Suppressor macrophage treated with lipopolysaccharide for 1 hour (primary cell): ENCODE results near the gene OVCA2.

Experiments
- DNase-seq, 3 donors: peaks; one replicate each; pipeline ENCODE4 v3.0.0-alpha.2; 2020 to 2022

The OVCA2 gene

DNA sequence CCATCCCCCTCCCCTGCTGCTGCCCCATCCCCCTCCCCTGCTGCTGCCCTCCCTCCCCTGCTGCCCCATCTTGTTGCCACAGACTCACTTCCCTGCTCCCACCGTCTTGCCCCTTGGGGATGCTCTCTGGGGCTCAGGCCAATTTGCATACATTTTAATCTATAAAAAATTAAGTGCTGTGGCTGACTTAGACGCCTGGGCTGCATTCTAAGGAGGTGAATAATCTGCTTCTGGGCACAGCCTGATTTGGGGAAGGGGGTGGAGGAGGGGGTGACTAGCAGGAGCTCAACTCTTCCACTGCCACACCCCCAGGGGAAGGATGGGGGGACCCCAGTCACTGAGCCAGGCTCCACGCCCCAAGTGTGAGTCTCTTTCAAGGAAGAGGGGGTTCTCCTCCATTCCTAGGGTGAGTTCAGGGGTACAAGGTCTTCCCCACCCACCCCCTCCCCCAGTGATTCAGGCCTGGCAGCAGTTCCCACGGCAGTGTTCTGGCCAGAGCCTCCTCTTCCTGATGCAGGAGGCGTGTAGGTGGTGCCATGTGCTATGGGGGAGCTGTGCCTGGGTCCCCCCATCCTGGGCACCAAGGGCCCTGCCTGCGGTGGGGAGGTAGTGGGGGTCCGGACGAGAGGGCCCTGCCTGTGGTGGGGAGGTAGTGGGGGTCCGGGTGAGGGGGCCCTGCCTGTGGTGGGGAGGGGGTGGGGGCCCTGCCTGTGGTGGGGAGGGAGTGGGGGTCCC, 6.8 kb upstream of the OVCA2 start:
- DNase-seq, result no peak

DNA sequence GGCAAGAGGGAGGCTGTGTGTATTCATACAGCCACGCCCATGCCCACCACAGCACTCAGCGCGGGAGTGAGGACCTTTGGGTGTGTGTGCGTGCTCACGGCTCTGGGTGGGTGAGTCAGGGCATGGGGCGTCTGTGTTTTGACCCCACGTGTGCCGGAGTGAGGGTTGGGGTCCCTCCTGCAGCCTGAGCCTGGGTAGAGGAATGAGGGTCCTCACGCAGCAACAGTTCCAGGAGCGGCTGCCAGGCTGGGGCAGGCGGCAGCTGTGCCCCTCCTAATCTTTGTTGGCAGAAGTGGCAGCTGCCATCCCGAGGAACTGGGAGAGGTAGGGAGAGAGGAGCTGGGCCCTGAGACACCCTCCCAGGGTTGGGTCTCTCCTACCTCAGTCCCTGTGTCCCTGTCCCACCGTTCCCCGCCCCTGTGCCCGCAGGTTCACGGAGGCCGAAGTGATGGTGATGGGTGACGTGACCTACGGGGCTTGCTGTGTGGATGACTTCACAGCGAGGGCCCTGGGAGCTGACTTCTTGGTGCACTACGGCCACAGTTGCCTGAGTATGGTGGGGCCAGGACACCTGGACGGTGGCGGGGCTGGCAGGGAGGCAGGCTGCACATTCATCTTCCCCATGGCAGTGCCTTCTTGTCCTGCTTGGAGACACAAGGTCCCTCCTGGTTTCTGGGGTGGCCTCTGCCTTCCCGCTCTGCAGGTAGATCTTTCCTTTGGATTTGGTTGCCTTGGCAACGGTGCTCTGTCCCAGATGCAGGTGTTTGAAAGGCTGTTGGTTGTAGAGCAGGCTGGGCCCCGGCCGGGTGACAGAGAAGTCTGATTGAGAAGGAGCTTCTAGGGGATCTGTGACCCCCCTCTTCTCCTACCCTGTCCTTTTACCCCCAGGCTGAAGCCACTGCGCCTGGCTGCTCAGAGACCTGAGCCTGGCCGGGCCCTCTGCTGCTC, 6.0 kb upstream of the OVCA2 start:
- DNase-seq, result no peak

DNA sequence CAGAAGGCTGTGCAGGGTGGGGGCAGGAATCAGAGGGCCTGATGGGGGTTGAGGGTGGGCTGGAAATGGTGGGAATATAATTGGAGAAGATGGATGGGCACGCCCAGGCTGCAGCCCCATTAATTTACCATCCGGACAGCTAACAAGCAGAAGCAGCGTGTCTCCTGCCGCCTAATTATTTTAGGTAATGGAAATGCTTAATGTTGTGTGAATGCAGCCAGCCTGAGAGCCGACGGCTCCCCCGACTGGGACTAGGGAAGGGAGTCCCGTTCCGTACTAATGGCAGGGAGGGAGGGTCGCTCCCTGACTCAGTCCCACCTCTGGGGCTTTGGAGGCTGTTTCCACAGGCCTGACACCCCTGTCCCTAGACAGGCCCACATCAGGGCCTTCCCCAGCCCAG, 4.7 kb upstream of the OVCA2 start:
- DNase-seq, result no peak

DNA sequence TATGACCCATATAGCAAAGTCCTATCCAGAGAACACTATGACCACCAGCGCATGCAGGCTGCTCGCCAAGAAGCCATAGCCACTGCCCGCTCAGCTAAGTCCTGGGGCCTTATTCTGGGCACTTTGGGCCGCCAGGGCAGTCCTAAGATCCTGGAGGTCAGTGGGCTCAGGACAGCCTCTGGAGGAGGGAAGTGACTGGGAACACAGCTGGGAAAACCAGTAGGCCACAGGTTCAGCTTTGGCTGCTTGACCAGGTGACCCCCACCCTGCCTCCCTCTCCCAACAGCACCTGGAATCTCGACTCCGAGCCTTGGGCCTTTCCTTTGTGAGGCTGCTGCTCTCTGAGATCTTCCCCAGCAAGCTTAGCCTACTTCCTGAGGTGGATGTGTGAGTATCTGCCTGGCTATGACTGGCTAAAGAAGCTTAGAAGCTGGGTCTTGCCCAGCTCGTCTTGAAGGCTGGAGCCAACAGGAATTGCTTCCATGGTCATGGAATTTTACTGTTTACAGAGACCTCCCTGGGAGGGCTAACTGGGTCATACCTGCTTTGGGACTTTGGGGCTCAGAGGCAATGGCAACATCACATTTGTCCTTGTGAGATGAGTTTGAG, 1.5 kb upstream of the OVCA2 start:
- DNase-seq, result no peak

DNA sequence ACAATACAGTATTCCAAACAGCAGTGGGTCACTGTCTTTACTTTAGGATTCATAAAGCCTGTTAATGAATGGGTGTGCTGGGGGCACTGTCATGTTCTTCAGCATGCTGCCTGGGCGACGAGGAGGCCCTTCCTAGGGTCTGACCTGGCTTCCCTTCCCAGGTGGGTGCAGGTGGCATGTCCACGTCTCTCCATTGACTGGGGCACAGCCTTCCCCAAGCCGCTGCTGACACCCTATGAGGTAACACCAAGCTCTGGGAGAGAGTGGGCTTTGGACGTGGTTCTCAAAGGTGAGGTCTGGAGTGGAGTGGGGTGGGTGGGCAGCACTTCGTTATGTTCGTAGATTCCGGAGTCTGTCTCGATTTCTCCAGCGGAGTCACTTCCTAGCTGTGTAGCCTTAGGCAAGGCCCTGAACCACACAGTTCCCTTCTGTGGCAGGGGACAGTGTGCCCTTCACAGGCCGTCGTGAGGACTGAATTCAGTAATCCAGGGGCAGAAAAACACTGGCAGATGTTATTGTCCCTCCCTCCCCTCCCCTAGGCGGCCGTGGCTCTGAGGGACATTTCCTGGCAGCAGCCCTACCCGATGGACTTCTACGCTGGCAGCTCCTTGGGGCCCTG, 771 bp upstream of the OVCA2 start:
- no peak for DNase-seq

DNA sequence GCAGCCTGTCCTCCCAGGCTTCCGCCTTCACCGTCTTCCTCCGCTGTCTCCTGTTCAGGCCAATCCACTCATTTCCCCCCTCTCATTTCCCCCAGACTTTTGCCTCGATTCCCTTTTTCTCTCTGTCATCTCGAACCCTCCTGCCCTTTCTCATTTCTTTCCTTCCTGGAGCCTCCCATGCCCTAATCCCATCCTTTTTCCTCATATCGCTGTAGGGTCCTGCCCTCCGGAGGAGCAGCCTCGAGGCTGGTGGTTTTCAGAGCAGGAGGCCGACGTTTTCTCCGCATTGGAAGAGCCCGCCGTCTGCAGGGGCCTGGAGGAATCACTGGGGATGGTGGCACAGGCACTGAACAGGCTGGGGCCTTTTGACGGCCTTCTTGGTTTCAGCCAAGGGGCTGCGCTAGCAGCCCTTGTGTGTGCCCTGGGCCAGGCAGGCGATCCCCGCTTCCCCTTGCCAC, 597 bp downstream of the OVCA2 start:
- peak in 1 of 3 donors; percentile 40 for DNase-seq

DNA sequence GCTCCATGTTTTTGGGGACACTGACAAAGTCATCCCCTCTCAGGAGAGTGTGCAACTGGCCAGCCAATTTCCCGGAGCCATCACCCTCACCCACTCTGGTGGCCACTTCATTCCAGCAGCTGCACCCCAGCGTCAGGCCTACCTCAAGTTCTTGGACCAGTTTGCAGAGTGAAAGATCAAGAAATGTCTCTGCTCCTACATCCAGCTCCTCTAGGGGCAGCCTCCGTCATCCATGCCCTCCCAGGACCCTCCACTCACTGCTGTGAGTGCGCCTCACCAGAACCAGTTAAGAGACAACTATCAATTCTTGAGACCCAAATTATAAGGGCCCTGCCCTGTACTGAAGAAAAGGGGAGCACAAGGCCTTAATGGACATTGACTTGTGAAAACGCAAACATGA, 1.1 kb downstream of the OVCA2 start:
- no peak for DNase-seq

DNA sequence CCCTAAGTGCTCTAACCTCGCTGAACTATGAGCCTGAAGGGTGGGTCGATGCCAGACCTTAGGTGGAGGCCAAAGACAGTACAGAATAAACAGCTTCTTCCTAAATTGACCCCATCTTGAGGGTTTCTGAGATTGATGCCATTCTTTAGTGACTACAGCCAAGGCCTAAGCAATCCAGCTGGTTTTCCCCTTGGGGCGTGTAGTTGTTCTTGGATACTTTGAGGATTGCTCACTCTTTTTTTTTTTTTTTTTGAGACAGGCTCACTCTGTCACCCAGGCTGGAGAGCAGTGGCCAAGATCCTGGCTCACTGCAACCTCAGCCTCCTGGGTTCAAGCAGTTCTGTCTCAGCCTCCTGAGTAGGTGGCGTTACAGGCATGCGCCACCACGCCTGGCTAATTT, 2.0 kb downstream of the OVCA2 start:
- no peak for DNase-seq

DNA sequence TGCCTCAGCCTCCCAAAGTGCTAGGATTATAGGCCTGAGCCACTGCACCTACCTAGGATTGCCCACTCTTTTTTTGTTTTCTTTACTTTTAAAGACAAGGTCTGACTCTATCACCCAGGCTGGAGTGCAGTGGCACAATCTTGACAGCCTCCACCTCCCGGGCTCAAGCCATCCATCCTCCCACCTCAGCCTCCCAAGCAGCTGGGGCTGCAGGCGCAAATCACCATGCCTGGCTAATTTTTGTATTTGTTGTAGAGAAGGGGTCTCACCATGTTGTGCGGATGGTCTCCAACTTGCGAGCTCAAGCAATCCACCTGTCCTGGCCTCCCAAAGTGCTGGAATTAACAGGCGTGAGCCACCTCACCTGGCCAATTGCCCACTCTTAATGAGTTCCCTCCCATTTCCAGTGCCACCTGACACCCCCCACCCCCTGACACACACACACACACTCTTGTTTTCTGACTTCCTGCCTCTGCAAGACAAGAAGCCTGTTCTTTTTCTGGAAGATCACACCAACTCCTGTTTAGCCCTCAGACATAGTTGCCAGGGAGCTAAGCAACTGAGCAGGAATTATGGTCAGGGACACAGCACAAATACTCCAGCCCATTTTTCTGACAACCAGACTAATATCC, 2.6 kb downstream of the OVCA2 start:
- no peak for DNase-seq

DNA sequence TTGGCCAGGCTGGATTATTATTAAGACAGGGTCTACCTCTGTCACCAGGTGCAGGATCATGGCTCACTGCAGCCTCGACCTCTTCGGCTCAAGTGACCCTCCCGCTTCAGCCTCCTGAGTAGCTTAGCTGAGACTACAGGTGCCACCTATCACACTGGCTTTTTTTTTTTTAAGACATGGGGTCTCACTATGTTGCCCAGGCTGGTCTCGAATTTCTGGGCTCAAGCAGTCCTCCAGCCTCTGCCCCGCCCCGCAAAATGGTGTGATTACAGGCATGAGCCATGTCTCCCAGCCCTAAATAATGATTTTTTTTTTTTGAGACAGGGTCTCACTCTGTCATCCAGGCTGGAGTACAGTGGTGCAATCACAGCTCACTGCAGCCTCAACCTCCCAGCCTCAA, 5.8 kb downstream of the OVCA2 start:
- DNase-seq, result no peak

DNA sequence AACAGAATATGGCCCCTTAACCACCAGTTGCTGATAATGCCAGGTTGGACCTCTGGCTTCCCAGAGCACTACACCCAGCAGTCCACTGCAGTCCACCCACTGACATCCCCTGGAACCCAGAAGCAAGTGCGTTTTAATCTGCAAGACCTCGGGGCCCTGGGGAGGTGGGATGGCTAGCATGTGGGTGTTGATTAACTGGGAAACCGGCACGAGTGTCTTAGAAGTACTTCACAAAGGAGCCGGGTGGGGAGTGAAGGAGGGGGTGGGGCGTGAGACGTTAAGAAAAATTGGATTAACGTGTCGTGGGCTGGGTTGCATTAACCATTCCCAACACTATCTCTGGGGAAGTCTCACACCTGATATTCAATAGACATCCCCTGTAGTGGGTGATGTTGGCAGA, 7.0 kb downstream of the OVCA2 start:
- DNase-seq, result no peak

DNA sequence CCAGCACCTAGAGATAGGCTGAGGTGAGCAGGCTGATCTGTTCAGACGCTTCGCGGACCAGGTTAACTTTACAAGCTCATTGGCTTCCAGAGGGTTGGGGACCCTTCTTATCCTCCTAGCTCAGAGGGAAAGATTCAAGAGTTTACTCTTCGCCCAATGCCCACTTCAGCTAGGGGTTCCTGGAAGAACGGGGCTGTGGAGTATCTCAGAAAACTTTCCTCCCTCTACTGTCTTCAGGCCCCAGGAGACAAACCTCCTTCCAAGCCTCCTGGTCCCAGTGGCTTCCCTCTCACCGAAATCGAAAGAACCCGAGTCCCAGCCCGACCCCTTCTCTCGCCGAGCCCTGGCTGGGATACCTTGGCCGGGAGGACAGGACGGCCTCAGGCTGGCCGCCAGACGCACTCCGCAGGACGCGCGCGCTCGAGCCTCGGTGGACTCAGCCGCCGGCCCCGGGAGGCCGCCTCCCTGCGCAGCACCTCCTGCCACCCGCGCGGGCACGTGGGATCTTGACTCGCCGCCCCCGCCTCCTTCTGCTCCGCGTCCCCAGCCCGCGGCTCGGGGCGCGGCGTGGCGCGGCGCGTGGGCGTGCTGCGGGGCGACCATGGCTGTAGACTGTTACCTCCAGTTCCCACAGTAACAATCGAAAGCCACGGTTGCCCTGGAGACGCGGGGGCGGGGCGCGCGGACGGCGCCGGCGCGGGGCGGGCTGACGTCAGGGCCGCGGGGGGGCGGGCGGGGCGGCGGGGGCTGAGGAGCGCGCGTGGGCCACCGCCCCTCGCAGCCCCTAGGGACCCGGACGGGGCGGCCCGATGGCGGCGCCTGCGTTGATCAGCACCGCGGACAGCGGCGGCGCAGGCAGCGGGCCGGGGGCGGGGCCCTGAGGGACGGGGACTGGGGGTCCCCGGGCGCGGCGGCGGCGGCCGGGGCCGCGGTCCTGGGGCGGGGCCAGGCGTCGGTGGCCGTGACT, 7.8 kb downstream of the OVCA2 start:
- DNase-seq, result peak; percentile 85 to 95 (median 92)

DNA sequence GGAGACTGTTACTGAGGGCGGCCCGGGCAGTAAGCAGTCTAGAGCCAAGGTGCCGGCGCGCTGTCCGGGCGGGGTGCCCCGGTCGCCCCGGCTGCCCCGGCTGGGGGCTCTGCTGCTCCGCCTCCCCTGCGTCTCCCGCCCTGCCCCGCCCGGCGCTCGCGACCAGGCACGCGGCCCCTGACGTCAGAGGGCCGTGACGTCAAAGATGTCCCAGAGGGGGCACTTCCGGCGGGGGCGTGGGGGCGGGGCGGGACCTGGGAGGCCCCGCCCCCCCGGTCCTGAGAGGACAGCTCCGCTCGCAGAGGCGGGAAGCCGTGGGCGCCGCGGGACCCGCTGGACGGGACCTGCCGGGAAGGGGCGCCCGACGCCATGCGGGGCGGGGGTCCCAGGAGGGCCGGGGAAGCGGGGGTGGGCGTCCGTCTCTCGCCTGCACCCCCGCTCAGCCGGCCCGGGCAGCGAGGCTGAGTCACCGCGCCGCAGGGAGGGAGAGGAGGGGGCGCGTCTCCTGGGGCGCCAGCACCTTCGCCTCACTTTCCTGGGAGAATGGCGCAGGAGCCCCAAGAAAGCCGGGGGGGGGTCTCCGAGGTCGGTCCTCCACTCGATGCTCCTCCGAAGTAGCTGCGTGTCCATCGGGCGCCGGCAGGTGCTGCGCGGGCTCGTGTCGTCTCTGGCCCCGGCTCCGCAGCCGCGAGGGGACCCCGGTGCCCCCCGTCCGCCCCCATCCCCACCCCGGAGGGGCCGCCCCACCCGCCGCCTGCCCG, 8.7 kb downstream of the OVCA2 start:
- DNase-seq, result peak; percentile 82 to 94 (median 88)

DNA sequence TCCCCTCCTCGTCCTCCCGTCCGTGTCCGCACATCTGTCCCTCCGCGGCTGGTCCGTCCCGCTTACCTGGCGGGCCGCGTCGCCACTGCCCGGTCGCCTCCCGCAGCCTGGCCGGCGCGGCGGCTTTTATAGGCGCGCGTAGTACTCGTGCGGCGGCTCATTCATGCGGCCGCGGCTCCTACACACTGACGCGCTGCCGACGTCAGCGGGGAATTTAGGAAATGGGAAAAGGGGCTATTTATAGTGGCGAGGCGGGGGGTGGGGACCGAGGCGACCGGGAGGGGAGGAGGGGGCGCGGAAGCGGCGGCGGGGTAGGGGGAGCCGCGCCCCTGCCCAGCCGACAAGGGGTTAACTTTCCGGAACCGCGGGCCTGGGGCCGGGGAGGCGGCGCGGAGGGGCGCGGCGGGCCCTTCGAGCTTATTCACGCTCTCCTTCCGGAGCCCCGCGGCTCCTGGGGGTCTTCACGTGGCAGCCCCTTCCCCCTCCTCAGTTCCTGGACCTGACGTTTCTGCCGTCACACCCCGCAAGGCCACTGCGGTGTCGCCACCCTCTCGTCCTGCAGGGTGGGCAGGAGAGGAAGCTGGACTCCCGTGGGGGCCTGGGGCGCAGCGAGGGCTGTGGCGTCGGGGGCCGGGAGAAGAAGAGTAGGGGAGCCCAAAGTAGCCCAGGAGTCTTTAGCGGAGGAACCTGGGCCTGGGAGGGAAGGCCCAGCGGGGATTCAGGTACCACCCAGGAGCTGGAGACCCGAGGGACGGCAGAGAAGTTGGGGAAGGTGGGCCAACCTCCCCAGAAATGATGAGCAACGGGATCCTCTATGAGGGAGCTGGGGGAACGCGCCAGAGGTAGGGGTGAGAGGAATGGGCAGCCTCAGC, 9.5 kb downstream of the OVCA2 start:
- peak; percentile 78 to 89 (median 80) for DNase-seq

DNA sequence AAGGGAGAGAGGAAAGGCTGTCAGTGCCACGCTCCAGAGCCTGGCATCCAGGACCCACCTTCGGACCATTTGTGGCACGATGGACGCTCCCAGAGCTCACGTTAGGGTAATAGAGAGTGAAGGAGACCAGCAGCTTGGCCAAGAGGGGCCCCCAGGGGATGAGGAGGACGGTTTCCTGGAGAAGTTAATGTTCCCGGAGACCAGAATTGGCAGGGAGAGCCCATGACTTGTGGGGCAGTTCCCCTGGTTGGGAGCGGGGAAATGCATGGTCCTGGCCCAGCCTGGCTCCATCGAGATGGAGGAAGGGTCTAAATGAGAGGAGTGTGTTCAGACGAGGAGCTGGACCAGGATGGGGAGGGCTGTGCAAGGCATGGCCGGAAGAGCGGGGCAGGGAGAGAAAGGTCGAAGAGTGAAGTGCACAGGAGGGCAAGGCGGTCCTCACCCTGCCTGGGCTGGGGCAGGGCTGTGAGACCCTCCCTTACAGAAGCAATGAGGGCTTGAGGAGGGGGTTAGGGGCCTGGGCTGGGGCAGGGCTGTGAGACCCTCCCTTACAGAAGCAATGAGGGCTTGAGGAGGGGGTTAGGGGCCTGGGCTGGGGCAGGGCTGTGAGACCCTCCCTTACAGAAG, 10.2 kb downstream of the OVCA2 start:
- DNase-seq, result no peak

DNA sequence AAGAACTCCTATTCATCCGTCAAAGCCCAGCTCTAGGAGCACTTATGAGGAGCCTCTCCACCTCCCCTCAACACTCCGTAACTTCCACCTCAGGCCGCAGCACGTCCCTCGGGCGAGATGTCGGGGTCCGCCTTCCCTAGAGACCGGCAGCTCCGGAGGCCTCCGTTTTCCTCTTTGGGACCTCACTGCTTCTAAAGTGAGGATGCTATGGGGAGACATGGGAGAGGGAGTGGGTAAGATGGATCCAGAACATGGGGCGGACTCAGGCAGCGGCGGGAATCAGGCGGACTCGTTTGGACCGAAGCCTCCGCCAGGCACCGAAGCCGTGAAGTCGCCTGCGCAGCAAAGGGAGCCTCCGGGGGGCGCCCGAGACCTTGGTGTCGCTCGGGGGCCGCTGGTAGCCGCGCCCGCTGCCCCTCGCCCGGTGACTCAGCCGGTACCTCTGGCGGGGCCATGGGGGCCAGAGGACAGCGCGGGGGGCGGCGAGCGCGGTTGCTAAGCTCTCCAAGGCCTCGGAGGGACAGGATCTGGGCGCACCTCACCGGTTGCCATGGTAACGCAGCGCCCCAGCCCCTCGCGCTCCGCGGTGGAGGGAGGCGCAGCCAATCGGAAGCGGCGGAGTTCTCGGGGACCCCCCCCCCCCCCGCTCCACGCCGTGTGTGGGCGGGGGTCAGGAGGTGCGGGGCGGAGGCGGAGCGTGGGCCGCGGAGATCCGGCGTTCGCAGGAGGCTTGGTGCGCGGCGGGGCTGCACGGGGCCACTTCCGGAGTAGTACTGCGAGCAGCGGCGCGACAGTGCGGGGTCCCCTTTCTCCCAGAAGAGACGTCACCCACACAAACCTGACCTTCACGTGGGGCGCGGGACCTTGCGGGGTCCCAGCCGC, 11.8 kb downstream of the OVCA2 start:
- DNase-seq, result peak; percentile 76 to 89 (median 80)

DNA sequence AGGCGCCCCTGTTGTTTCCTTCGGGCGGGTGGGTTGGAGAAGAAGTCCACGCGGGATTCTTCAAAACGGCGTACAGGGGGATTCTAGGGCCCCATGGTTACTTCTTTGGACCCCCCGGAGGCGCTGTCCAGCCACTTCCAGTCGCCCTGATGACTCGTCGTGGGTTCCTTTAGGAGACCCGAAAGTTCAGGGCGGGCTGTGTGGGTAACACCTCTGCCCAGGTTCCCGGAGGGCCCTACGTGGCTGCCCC, 12.4 kb downstream of the OVCA2 start:
- DNase-seq, result no peak
